HL-60 (cell line): Measurements from ENCODE around the gene GAB2.

Experiments used
- CTCF ChIP-seq: IDR thresholded peaks from one replicate; pipeline ENCODE4 v1.5.1; 2011; ENCODE audit warnings: low read length, control low read depth, inconsistent platforms; ENCODE audit not compliant: insufficient read depth
- POLR2AphosphoS5 ChIP-seq: IDR thresholded peaks from 2 replicates; pipeline ENCODE4 v1.6.1; 2012; ENCODE audit warnings: low read depth

GRCh38 chr11:78416285-78417174 lies 1.1 kb downstream of the GAB2 start:
- TF ChIP-seq CTCF (peak; percentile 43), POLR2AphosphoS5 (no peak; the same call in 1 of the 2 replicates)
